Gastrocnemius medialis (tissue), 4 donors: ENCODE results near the gene LEFTY1.

ENCODE experiments used
- POLR2A ChIP-seq, 2 donors: fragments of 450-650 bp; IDR thresholded peaks; one replicate each; pipeline ENCODE4 v1.6.1; 2017; ENCODE audit warnings: antibody characterized with exemption in 2 of 2, mild to moderate bottlenecking in 2 of 2, moderate library complexity in 2 of 2
- TF ChIP-seq, protein P1 (sequence below), 5 experiments: fragments of 450-650 bp in 3 of 5; fragments of 200-600 bp in 2 of 5; sonication (generic) in 2 of 5; IDR thresholded peaks in 4 of 5; conservative IDR thresholded peaks in 1 of 5; 1 replicate in 4 of 5; 2 replicates in 1 of 5; pipeline ENCODE4 v1.5.1; 2016 to 2019; ENCODE audit warnings: antibody characterized with exemption in 5 of 5, mild to moderate bottlenecking in 3 of 5, moderate library complexity in 3 of 5

DNA sequence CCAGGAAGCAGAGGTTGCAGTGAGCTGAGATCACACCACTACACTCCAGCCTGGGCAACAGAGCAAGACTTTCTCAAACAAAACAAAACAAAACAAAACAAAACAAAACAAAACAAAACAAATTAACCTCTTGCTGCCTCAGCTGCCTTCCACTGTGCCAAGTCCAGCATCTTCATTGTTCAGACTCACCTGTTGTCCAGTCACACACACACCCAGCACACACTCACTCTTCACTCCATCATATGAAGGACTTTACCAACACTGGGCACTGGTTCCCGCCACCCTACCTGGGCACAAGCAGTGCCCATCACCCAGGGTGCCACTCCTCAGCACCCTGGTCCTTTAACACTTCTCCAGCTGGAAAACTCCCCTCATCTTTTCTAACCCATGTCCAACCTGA lies 20.5 kb upstream of the LEFTY1 start:
- TF ChIP-seq, protein P1, sequence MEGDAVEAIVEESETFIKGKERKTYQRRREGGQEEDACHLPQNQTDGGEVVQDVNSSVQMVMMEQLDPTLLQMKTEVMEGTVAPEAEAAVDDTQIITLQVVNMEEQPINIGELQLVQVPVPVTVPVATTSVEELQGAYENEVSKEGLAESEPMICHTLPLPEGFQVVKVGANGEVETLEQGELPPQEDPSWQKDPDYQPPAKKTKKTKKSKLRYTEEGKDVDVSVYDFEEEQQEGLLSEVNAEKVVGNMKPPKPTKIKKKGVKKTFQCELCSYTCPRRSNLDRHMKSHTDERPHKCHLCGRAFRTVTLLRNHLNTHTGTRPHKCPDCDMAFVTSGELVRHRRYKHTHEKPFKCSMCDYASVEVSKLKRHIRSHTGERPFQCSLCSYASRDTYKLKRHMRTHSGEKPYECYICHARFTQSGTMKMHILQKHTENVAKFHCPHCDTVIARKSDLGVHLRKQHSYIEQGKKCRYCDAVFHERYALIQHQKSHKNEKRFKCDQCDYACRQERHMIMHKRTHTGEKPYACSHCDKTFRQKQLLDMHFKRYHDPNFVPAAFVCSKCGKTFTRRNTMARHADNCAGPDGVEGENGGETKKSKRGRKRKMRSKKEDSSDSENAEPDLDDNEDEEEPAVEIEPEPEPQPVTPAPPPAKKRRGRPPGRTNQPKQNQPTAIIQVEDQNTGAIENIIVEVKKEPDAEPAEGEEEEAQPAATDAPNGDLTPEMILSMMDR (IDR thresholded peaks at IDR 0.05 in 4 of 5, conservative IDR thresholded peaks at IDR 0.05 in 1 of 5), result no peak
- no peak for TF ChIP-seq POLR2A (IDR thresholded peaks at IDR 0.05)
